ENCODE measurements around the gene PEAK3. TPM values are rescaled to one million over a fixed set of nuclear protein-coding genes. Genes with fewer than 3 reads are reported as not detected.
A peak's percentile ranks its signal among the peaks of the same experiment; 100 is the strongest.

Gene PEAK3
- total RNA-seq, 4 donors from 2014 or later: 0.16 to 1.3 (median 0.27) TPM; not detected in 1

- TF ChIP-seq CTCF (IDR thresholded peaks at IDR 0.05) (no peak), EP300 (IDR thresholded peaks at IDR 0.05) (no peak), POLR2A (IDR thresholded peaks at IDR 0.05) (no peak), POLR2AphosphoS5 (IDR thresholded peaks at IDR 0.05) (no peak)
- Histone ChIP-seq H3K4me1 (peaks cover 0 to 41% (median 10%) of the 10 kb centered on the region in 3 donors), H3K36me3 (peaks cover 0 to 84% of the 10 kb centered on the region in 2 donors), H3K27ac (peak overlapping the region in 3 of 4 donors; percentile 18 to 43 (median 41)), H3K4me3 (no peak overlapping the region), H3K27me3 (no peaks in the 10 kb centered on the region), H3K9me3 (no peaks in the 10 kb centered on the region)
- peak; percentile 10 for ATAC-seq
- WGBS, 2 donors (ENCODE audit: low coverage in 1 of 2): 60 to 73% methylated on average over 1 to 3 of the region's 12 CpGs
These were observed 51.0 kb downstream of the PEAK3 start for GRCh38 chr19:2230807-2231533.

GRCh38 chr19:2230033-2230531, 51.9 kb downstream of the PEAK3 start:
- peaks cover 0 to 35% (median 7%) of the 10 kb centered on the region in 3 donors for H3K4me1 ChIP-seq
- no peak overlapping the region for H3K4me3 ChIP-seq
- no peak overlapping the region for H3K27ac ChIP-seq
- no peak for ATAC-seq
- 89 to 92% methylated on average over 12 to 25 of the region's 43 CpGs for WGBS, 2 donors (ENCODE audit: low coverage in 1 of 2)
- H3K36me3 ChIP-seq: peaks cover 0 to 93% of the 10 kb centered on the region in 2 donors
- no peaks in the 10 kb centered on the region for H3K27me3 ChIP-seq
- H3K9me3 ChIP-seq: no peaks in the 10 kb centered on the region
- no peak for TF ChIP-seq POLR2AphosphoS5 (IDR thresholded peaks at IDR 0.05)
- TF ChIP-seq EP300 (IDR thresholded peaks at IDR 0.05): no peak
- TF ChIP-seq CTCF (IDR thresholded peaks at IDR 0.05): no peak
- TF ChIP-seq POLR2A (IDR thresholded peaks at IDR 0.05): no peak

- no peak for TF ChIP-seq EP300 (IDR thresholded peaks at IDR 0.05)
- TF ChIP-seq CTCF (IDR thresholded peaks at IDR 0.05): no peak
- TF ChIP-seq POLR2A (IDR thresholded peaks at IDR 0.05): no peak
- no peak for TF ChIP-seq POLR2AphosphoS5 (IDR thresholded peaks at IDR 0.05)
- ATAC-seq: no peak
- Histone ChIP-seq H3K9me3 (no peaks in the 10 kb centered on the region), H3K36me3 (peaks cover 0 to 98% of the 10 kb centered on the region in 2 donors), H3K4me3 (no peak overlapping the region), H3K27me3 (no peaks in the 10 kb centered on the region), H3K4me1 (peaks cover 0 to 28% (median 0%) of the 10 kb centered on the region in 3 donors), H3K27ac (no peak overlapping the region)
- WGBS, 2 donors (ENCODE audit: low coverage in 1 of 2): 94% methylated on average over 5 of the region's 45 CpGs; no CpG with 5 or more reads in 1 of the 2 donors
These were observed 52.6 kb downstream of the PEAK3 start for GRCh38 chr19:2229103-2230032.

GRCh38 chr19:2228157-2229030, 53.6 kb downstream of the PEAK3 start:
- 81 to 90% methylated on average over 7 of the region's 48 CpGs for WGBS, 2 donors (ENCODE audit: low coverage in 1 of 2)

More at GRCh38 chr19:2228157-2229030, 53.6 kb downstream of the PEAK3 start:
- peaks cover 0 to 18% (median 0%) of the 10 kb centered on the region in 3 donors for H3K4me1 ChIP-seq
- ATAC-seq: no peak
- H3K27ac ChIP-seq: no peak overlapping the region
- no peaks in the 10 kb centered on the region for H3K9me3 ChIP-seq
- H3K36me3 ChIP-seq: peaks cover 0 to 100% of the 10 kb centered on the region in 2 donors
- TF ChIP-seq POLR2AphosphoS5 (IDR thresholded peaks at IDR 0.05): no peak
- no peak for TF ChIP-seq POLR2A (IDR thresholded peaks at IDR 0.05)
- H3K27me3 ChIP-seq: no peaks in the 10 kb centered on the region
- H3K4me3 ChIP-seq: no peak overlapping the region
